Measurements from ENCODE around the gene PLPP6. TPM values are rescaled to one million over a fixed set of nuclear protein-coding genes. Genes with fewer than 3 reads are reported as not detected.

Gene PLPP6
- total and polyA plus RNA-seq, 2 of the 13 experiments (the other 11 are each of a cell fraction or from before 2014, with no cell fraction given): 12.1 to 15.5 TPM

- DNase-seq (ENCODE audit: low spot score): no peak
- intact Hi-C loops (cut with micrococcal nuclease; ENCODE audit: unreplicated experiment): no loop called here
- Histone ChIP-seq H3K4me1 (ENCODE audit: insufficient read depth, low read length) (peaks cover 18% of the 10 kb centered on the region), H3K4me2 (ENCODE audit: low read depth, low read length) (no peak overlapping the region), H3K4me3 (replicated peaks in 1 of 3; ENCODE audit: insufficient read depth in 1 of 3, low read depth in 2 of 3, low read length in 3 of 3) (no peak overlapping the region), H3K9ac (ENCODE audit: insufficient read depth, low read depth, low read length) (no peak overlapping the region), H2AFZ (ENCODE audit: low read length) (no peak overlapping the region), H3K79me2 (ENCODE audit: insufficient read depth, low read length) (no peaks in the 10 kb centered on the region), H4K20me1 (ENCODE audit: insufficient read depth, low read length) (no peaks in the 10 kb centered on the region), H3K27ac (ENCODE audit: extremely low read length, insufficient read depth, low read length) (no peak overlapping the region), H3K27me3 (ENCODE audit: control insufficient read depth in 1 of 2, insufficient read depth in 2 of 2, low read length in 2 of 2) (no peaks in the 10 kb centered on the region), H3K9me3 (ENCODE audit: low read length) (no peaks in the 10 kb centered on the region), H3K36me3 (replicated peaks in 1 of 2; ENCODE audit: control insufficient read depth in 1 of 2, insufficient read depth in 2 of 2, low read length in 2 of 2) (no peaks in the 10 kb centered on the region)
- ChIA-PET POLR2A (no interaction called here), CTCF (ENCODE audit: low intra/inter-chr PET ratio, low total read pairs) (no interaction called here)
- no peak for TF ChIP-seq PLRG1 (conservative IDR thresholded peaks at IDR 0.05)
- TF ChIP-seq ZNF768 (CRISPR knock-in tag; IDR thresholded peaks at IDR 0.05): no peak
- no peak for TF ChIP-seq ZBTB2 (CRISPR knock-in tag; IDR thresholded peaks at IDR 0.05; ENCODE audit: low read depth)
- TF ChIP-seq ZNF629 (CRISPR knock-in tag; conservative IDR thresholded peaks at IDR 0.05): peak; percentile 74
- BruUV-seq (replicated peaks): no TSS peak
- no peak for FAIRE-seq
- ATAC-seq: no peak
- 87% methylated on average over 5 of the region's 5 CpGs for WGBS (ENCODE audit: low lambda C conversion rate)
- in situ Hi-C loops (cut with HindIII; ENCODE audit: extremely low pct_ligation_motif_present, low pct_unique_long_range_greater_than_20kb): no loop called here
These were observed 46.3 kb upstream of the PLPP6 start for GRCh38 chr9:4615778-4616177.

- 71% methylated on average over 3 of the region's 3 CpGs for WGBS (ENCODE audit: low lambda C conversion rate)
- Histone ChIP-seq H3K27me3 (ENCODE audit: control insufficient read depth in 1 of 2, insufficient read depth in 2 of 2, low read length in 2 of 2) (no peaks in the 10 kb centered on the region), H2AFZ (ENCODE audit: low read length) (no peak overlapping the region), H3K27ac (ENCODE audit: extremely low read length, insufficient read depth, low read length) (no peak overlapping the region), H4K20me1 (ENCODE audit: insufficient read depth, low read length) (no peaks in the 10 kb centered on the region), H3K4me2 (ENCODE audit: low read depth, low read length) (no peak overlapping the region), H3K9ac (ENCODE audit: insufficient read depth, low read depth, low read length) (no peak overlapping the region), H3K4me3 (replicated peaks in 1 of 3; ENCODE audit: insufficient read depth in 1 of 3, low read depth in 2 of 3, low read length in 3 of 3) (no peak overlapping the region), H3K9me3 (ENCODE audit: low read length) (no peaks in the 10 kb centered on the region), H3K79me2 (ENCODE audit: insufficient read depth, low read length) (no peaks in the 10 kb centered on the region), H3K36me3 (replicated peaks in 1 of 2; ENCODE audit: control insufficient read depth in 1 of 2, insufficient read depth in 2 of 2, low read length in 2 of 2) (no peaks in the 10 kb centered on the region), H3K4me1 (ENCODE audit: insufficient read depth, low read length) (peaks cover 18% of the 10 kb centered on the region)
- intact Hi-C loops (cut with micrococcal nuclease; ENCODE audit: unreplicated experiment) (no loop called here), in situ Hi-C loops (cut with HindIII; ENCODE audit: extremely low pct_ligation_motif_present, low pct_unique_long_range_greater_than_20kb) (no loop called here)
- POLR2A ChIA-PET: no interaction called here
- FAIRE-seq: no peak
- CTCF ChIA-PET (ENCODE audit: low intra/inter-chr PET ratio, low total read pairs): no interaction called here
- DNase-seq (ENCODE audit: low spot score): no peak
- no peak for ATAC-seq
- BruUV-seq (replicated peaks): no TSS peak
- TF ChIP-seq ZNF713 (CRISPR knock-in tag; IDR thresholded peaks at IDR 0.05) (no peak), MXD1 (CRISPR knock-in tag; IDR thresholded peaks at IDR 0.05) (no peak), FOSL2 (CRISPR knock-in tag; IDR thresholded peaks at IDR 0.05) (no peak), ISX (CRISPR knock-in tag; conservative IDR thresholded peaks at IDR 0.05) (no peak)
These were observed 44.3 kb upstream of the PLPP6 start for GRCh38 chr9:4617752-4618151.

Measured in HepG2 (cell line).